ENCODE data around the gene ATG4B. TPM values are rescaled to one million over a fixed set of nuclear protein-coding genes. Genes with fewer than 3 reads are reported as not detected.

The ATG4B gene
- total RNA-seq, 4 donors from 2014 or later = 44.2 to 72.1 (median 66.0) TPM

- no peaks in the 10 kb centered on the region for H3K27me3 ChIP-seq
- H3K36me3 ChIP-seq = peaks cover 0 to 7% of the 10 kb centered on the region in 2 donors
- no peaks in the 10 kb centered on the region for H3K9me3 ChIP-seq
- H3K4me3 ChIP-seq = no peak overlapping the region
- no peak for ATAC-seq
- peak overlapping the region in 2 of 4 donors; percentile 53 to 57 for H3K27ac ChIP-seq
- no peak for TF ChIP-seq POLR2A (IDR thresholded peaks at IDR 0.05)
- WGBS, 2 donors (ENCODE audit: low coverage in 1 of 2) = 83 to 92% methylated on average over 5 of the region's 5 CpGs
- H3K4me1 ChIP-seq = peaks cover 0 to 20% (median 4%) of the 10 kb centered on the region in 3 donors
Observed at GRCh38 chr2:241618296-241618805, 19.1 kb upstream of the ATG4B start.

GRCh38 chr2:241618829-241619228, 18.7 kb upstream of the ATG4B start:
- Histone ChIP-seq H3K27me3 (no peaks in the 10 kb centered on the region), H3K27ac (no peak overlapping the region), H3K4me3 (no peak overlapping the region), H3K36me3 (peaks cover 0 to 7% of the 10 kb centered on the region in 2 donors), H3K4me1 (peaks cover 0 to 20% (median 4%) of the 10 kb centered on the region in 3 donors), H3K9me3 (no peaks in the 10 kb centered on the region)
- TF ChIP-seq POLR2A (IDR thresholded peaks at IDR 0.05) (no peak), EP300 (IDR thresholded peaks at IDR 0.05) (no peak), POLR2AphosphoS5 (IDR thresholded peaks at IDR 0.05) (no peak), CTCF (IDR thresholded peaks at IDR 0.05) (no peak)
- no peak for ATAC-seq
- whole genome bisulfite sequencing, 2 donors (ENCODE audit: low coverage in 1 of 2) = 87 to 97% methylated on average over 5 to 6 of the region's 11 CpGs

- H3K4me1 ChIP-seq = peaks cover 0 to 20% (median 4%) of the 10 kb centered on the region in 3 donors
- WGBS, 2 donors (ENCODE audit: low coverage in 1 of 2) = 78 to 94% methylated on average over 6 to 19 of the region's 20 CpGs
- TF ChIP-seq POLR2AphosphoS5 (IDR thresholded peaks at IDR 0.05) (no peak), EP300 (IDR thresholded peaks at IDR 0.05) (no peak)
- H3K4me3 ChIP-seq = no peak overlapping the region
- peaks cover 0 to 7% of the 10 kb centered on the region in 2 donors for H3K36me3 ChIP-seq
- no peak for ATAC-seq
- H3K9me3 ChIP-seq = no peaks in the 10 kb centered on the region
- H3K27me3 ChIP-seq = no peaks in the 10 kb centered on the region
- no peak overlapping the region for H3K27ac ChIP-seq
Observed at GRCh38 chr2:241619597-241620418, 17.7 kb upstream of the ATG4B start.

- H3K4me1 ChIP-seq = peaks cover 0 to 20% (median 4%) of the 10 kb centered on the region in 3 donors
- TF ChIP-seq POLR2AphosphoS5 (IDR thresholded peaks at IDR 0.05) (no peak), POLR2A (IDR thresholded peaks at IDR 0.05) (no peak), EP300 (IDR thresholded peaks at IDR 0.05) (no peak), CTCF (IDR thresholded peaks at IDR 0.05) (no peak)
- H3K4me3 ChIP-seq = no peak overlapping the region
- ATAC-seq = no peak
- peaks cover 0 to 7% of the 10 kb centered on the region in 2 donors for H3K36me3 ChIP-seq
- no peaks in the 10 kb centered on the region for H3K27me3 ChIP-seq
- 100% methylated on average over 6 of the region's 6 CpGs for WGBS, 2 donors (ENCODE audit: low coverage in 1 of 2)
- H3K27ac ChIP-seq = no peak overlapping the region
- H3K9me3 ChIP-seq = no peaks in the 10 kb centered on the region
Observed at GRCh38 chr2:241620419-241620769, 17.1 kb upstream of the ATG4B start.

- WGBS, 2 donors (ENCODE audit: low coverage in 1 of 2) = 92% methylated on average over 10 of the region's 10 CpGs; no CpG with 5 or more reads in 1 of the 2 donors
- Histone ChIP-seq H3K27ac (no peak overlapping the region), H3K27me3 (no peaks in the 10 kb centered on the region), H3K4me1 (peaks cover 0 to 28% (median 0%) of the 10 kb centered on the region in 3 donors), H3K36me3 (peaks cover 0 to 43% of the 10 kb centered on the region in 2 donors), H3K9me3 (no peaks in the 10 kb centered on the region), H3K4me3 (no peak overlapping the region)
- TF ChIP-seq POLR2AphosphoS5 (IDR thresholded peaks at IDR 0.05) = no peak
- no peak for TF ChIP-seq EP300 (IDR thresholded peaks at IDR 0.05)
- no peak for TF ChIP-seq CTCF (IDR thresholded peaks at IDR 0.05)
- TF ChIP-seq POLR2A (IDR thresholded peaks at IDR 0.05) = no peak
- ATAC-seq = no peak
Observed at GRCh38 chr2:241627675-241628074, 9.8 kb upstream of the ATG4B start.
